Natural killer cell treated with Interleukin-12 subunit alpha and Interleukin-12 subunit beta and Interleukin-15 and Interleukin-18, amount 100 ng/mL, for 72 hours (primary cell): ENCODE data around the gene ACOT6. TPM values are rescaled to one million over a fixed set of nuclear protein-coding genes. Genes with fewer than 3 reads are reported as not detected.
"Not testable (repeated sequence)": the region's sequence is repeated elsewhere in the genome, so short reads cannot be mapped to it uniquely, and the experiment has no call there.

Experiments used
- ATAC-seq, 2 donors: fragments of 150-1000 bp; cut with Tn5 transposase in 1 of 2; sonication (Bioruptor Pico), chemical (Tn5 transposase) in 1 of 2; 2 replicates each; pipeline ENCODE4 v1.10.0; 2021
- DNase-seq: peaks from one replicate; pipeline ENCODE4 v3.0.0; 2022; ENCODE audit warnings: low spot score
- H3K27ac Mint-ChIP-seq, 2 donors: 1 replicate in 1 of 2; 2 replicates in 1 of 2; pipeline ENCODE4 v1.8.0; 2022; ENCODE audit warnings: mixed read lengths in 2 of 2, mild to moderate bottlenecking in 1 of 2, moderate library complexity in 1 of 2
- H3K27me3 Mint-ChIP-seq, 2 donors: 1 replicate in 1 of 2; 2 replicates in 1 of 2; pipeline ENCODE4 v1.8.0; 2022; ENCODE audit warnings: mixed read lengths in 2 of 2
- H3K36me3 Mint-ChIP-seq: one replicate; pipeline ENCODE4 v1.8.0; 2022; ENCODE audit warnings: mixed read lengths
- H3K4me1 Mint-ChIP-seq, 2 donors: 1 replicate in 1 of 2; 2 replicates in 1 of 2; pipeline ENCODE4 v1.8.0; 2022; ENCODE audit warnings: low read depth in 2 of 2, mixed read lengths in 2 of 2, mild to moderate bottlenecking in 1 of 2
- H3K4me3 Mint-ChIP-seq: one replicate; pipeline ENCODE4 v1.8.0; 2022; ENCODE audit warnings: mixed read lengths
- H3K9me3 Mint-ChIP-seq: 2 replicates; pipeline ENCODE4 v1.8.0; 2022; ENCODE audit warnings: mixed read lengths
- total RNA-seq, 2 donors: library from RNA; stranded (reverse); gene quantifications; one replicate each; pipeline ENCODE4 v1.2.3, GENCODE V29; 2022

ACOT6 gene, protein sequence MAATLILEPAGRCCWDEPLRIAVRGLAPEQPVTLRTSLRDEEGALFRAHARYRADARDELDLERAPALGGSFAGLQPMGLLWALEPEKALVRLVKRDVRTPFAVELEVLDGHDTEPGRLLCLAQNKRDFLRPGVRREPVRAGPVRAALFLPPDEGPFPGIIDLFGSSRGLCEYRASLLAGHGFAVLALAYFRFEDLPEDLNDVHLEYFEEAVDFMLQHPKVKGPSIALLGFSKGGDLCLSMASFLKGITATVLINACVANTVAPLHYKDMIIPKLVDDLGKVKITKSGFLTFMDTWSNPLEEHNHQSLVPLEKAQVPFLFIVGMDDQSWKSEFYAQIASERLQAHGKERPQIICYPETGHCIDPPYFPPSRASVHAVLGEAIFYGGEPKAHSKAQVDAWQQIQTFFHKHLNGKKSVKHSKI
- not detected for total RNA-seq

DNA sequence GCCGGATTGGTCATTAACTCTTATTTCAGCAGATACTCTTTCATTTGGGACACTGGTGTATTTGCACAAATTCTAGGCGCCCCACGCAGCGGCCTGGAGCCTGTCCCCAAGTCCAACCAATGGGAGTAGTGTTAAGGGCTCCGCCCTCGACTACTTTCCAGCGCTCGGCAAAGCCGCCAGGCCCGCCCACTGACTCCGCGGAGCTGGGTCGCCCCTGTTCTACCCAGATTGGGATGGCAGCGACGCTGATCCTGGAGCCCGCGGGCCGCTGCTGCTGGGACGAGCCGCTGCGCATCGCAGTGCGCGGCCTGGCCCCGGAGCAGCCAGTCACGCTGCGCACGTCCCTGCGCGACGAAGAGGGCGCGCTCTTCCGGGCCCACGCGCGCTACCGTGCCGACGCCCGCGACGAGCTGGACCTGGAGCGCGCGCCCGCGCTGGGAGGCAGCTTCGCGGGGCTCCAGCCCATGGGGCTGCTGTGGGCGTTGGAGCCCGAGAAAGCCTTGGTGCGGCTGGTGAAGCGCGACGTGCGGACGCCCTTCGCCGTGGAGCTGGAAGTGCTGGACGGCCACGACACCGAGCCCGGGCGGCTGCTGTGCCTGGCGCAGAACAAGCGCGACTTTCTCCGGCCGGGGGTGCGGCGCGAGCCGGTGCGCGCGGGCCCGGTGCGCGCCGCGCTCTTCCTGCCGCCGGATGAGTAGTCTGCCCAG is at the start of gene ACOT6:
Gene ACOT6 (plus strand): TSS at position 179 of the 707 bp plus-strand sequence. CDS start 55 bp downstream, at position 234.
- H3K27me3 Mint-ChIP-seq: peaks cover 0 to 2% of the 10 kb centered on the region in 2 donors
- peak; percentile 78 for DNase-seq
- H3K27ac Mint-ChIP-seq: peak within 1 kb of the TSS; percentile 65 to 85
- peaks cover 7 to 11% of the 10 kb centered on the region in 2 donors for H3K4me1 Mint-ChIP-seq
- H3K9me3 Mint-ChIP-seq: no peaks in the 10 kb centered on the region
- no peaks in the 10 kb centered on the region for H3K36me3 Mint-ChIP-seq
- ATAC-seq: peak; percentile 92 to 93
- peak within 1 kb of the TSS; percentile 78 for H3K4me3 Mint-ChIP-seq

DNA sequence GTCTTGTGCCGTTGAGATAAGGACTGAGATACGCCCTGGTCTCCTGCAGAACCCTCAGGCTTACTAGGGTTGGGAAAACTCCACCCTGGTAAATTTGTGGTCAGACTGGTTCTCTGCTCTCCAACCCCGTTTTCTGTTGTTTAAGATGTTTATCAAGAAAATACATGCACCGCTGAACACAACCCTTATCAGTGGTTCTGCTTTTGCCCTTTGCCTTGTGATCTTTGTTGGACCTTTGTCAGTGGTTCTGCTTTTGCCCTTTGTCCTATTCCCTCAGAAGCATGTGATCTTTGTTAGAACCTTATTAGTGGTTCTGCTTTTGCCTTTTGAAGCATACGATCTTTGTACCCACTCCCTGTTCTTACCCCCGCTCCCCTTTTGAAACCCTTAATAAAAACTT is 49.6 kb upstream of the ACOT6 start:
- not testable (repeated sequence) for H3K4me3 Mint-ChIP-seq, H3K36me3 Mint-ChIP-seq, H3K9me3 Mint-ChIP-seq, H3K27ac Mint-ChIP-seq, DNase-seq, ATAC-seq, H3K27me3 Mint-ChIP-seq
- H3K4me1 Mint-ChIP-seq: peaks cover 11 to 19% of the 10 kb centered on the region in 2 donors

DNA sequence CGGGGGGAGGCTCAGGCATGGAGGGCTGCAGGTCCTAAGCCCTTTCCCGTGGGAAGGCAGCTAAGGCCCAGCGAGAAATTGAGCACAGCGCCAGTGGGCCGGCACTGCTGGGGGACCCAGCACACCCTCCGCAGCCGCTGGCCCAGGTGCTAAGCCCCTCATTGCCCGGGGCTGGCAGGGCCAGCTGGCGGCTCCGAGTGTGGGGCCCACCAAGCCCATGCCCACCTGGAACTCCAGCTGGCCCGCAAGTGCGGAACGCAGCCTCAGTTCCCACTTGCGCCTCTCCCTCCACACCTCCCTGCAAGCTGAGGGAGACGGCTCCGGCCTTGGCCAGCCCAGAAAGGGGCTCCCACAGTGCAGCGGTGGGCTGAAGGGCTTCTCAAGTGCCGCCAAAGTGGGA is 45.9 kb upstream of the ACOT6 start:
- H3K4me1 Mint-ChIP-seq: peaks cover 32 to 33% of the 10 kb centered on the region in 2 donors
- DNase-seq, ATAC-seq, H3K27ac Mint-ChIP-seq, H3K36me3 Mint-ChIP-seq, H3K9me3 Mint-ChIP-seq, H3K27me3 Mint-ChIP-seq, H3K4me3 Mint-ChIP-seq: not testable (repeated sequence)

DNA sequence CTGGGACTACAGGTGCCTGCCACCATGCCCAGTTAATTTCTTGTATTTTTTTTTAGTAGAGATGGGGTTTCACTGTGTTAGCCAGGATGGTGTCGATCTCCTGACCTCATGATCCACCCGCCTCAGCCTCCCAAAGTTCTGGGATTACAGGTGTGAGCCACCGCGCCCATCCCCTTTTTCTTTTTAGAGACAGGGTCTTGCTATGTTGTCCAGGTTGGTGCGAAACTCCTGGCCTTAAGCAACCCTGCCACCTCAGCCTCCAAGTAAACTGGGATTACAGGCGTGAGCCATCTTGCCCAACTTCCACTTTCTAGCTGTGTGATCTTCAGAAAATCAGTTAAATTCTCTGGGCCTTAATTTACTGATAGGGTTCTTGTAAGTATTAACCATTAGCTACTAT is 45.4 kb upstream of the ACOT6 start:
- ATAC-seq, DNase-seq, H3K9me3 Mint-ChIP-seq, H3K27me3 Mint-ChIP-seq, H3K4me3 Mint-ChIP-seq, H3K27ac Mint-ChIP-seq, H3K36me3 Mint-ChIP-seq: not testable (repeated sequence)
- peaks cover 32 to 33% of the 10 kb centered on the region in 2 donors for H3K4me1 Mint-ChIP-seq

DNA sequence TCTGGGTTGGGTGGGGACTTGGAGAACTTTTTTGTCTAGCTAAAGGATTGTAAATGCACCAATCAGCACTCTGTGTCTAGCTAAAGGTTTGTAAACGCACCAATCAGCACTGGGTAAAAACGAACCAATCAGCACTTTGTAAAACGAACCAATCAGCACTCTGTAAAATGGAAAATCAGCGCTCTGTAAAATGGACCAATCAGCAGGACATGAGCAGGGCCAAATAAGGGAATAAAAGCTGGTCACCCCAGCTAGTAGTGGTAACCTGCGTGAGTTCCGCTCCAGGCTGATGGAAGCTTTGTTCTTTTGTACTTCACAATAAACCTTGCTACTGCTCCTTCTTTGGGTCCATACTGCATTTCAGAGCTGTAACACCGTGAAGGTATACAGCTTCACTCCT is 45.0 kb upstream of the ACOT6 start:
- Mint-ChIP-seq H3K36me3 (no peaks in the 10 kb centered on the region), H3K4me1 (peaks cover 32 to 33% of the 10 kb centered on the region in 2 donors), H3K9me3 (no peaks in the 10 kb centered on the region), H3K4me3 (peak overlapping the region; percentile 91), H3K27me3 (no peaks in the 10 kb centered on the region), H3K27ac (no peak overlapping the region)
- DNase-seq: no peak
- no peak for ATAC-seq

DNA sequence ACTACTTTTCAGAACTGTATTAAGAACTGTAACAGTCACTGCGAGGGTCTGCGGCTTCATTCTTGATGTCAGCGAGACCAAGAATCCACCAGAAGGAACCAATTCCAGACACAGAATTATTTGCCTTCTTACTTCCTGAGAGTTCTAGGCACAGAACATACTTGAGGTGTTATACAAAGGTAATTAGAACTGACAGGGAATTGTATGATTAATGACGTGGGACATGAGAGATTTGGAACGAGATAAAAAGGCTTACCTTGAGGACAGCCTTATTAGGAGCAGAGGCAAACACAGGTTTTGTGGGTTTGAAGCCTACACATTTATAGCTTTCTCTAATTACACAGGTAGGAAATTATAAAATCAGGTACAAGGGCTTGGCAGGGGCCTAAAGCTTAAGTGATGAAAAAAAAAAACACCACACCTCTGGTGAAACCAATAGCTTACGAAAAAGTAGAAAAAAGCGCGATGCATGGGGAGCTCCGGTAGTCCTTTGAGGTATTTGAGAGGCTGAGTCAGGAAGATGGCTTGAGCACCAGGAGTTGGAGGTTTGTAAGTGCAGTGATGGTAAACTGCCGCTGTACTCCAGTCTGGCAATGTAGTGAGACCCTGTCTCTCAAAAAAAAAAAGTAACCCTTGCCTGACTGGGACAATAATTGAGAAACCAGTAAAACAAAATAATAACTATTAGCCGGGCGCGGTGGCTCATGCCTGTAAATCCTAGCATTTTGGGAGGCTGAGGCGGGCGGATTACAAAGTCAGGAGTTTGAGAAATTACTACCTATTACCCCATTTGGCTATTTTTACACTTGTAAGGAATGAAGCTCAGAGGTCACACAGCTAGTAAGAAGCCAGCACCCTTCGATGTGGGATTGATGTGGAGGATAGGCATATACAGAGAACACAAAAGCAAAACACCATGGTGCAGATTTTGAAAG is 44.1 kb upstream of the ACOT6 start:
- no peaks in the 10 kb centered on the region for H3K36me3 Mint-ChIP-seq
- no peak for ATAC-seq
- H3K4me3 Mint-ChIP-seq: peak overlapping the region; percentile 91
- H3K4me1 Mint-ChIP-seq: peaks cover 32 to 33% of the 10 kb centered on the region in 2 donors
- H3K9me3 Mint-ChIP-seq: no peaks in the 10 kb centered on the region
- H3K27ac Mint-ChIP-seq: peak overlapping the region; percentile 81 to 82
- DNase-seq: no peak
- H3K27me3 Mint-ChIP-seq: no peaks in the 10 kb centered on the region

DNA sequence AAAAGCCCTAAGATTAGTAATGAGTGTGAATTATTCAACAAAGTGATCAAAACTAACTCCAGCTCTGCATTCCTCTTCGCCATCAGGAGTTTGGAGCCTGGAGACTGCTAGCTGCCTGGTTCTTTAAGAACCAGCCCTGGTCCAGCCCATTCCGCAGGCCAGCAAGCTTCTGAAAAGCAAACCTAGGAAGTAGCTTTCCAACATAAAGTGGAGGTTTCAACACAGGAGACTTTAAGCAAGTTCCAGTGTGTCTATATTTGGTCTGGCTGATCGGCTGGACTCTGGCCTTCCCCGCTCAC is 43.5 kb upstream of the ACOT6 start:
- H3K36me3 Mint-ChIP-seq, H3K9me3 Mint-ChIP-seq, ATAC-seq, H3K27me3 Mint-ChIP-seq, DNase-seq: not testable (repeated sequence)
- Mint-ChIP-seq H3K4me3 (peak overlapping the region; percentile 91), H3K4me1 (peaks cover 32 to 33% of the 10 kb centered on the region in 2 donors), H3K27ac (peak overlapping the region; percentile 81 to 82)

DNA sequence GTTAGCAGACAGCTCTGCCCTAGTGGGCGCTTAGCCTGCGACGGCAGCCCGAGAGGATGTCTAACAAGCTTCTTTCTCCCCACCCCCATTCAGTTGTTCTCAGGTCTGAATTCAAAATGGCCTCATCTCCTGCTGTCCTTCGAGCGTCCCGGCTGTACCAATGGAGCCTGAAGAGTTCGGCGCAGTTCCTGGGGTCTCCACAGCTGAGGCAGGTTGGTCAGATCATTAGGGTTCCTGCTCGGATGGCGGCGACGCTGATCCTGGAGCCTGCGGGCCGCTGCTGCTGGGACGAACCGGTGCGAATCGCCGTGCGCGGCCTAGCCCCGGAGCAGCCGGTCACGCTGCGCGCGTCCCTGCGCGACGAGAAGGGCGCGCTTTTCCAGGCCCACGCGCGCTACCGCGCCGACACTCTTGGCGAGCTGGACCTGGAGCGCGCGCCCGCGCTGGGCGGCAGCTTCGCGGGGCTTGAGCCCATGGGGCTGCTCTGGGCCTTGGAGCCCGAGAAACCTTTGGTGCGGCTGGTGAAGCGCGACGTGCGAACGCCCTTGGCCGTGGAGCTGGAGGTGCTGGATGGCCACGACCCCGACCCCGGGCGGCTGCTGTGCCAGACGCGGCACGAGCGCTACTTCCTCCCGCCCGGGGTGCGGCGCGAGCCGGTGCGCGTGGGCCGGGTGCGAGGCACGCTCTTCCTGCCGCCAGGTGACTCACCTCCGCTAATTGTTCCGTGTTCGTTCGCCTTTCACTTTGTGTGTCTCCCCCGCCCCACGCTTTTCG is 42.9 kb upstream of the ACOT6 start, which contains the start of gene ACOT2:
Gene ACOT2 (plus strand): TSS at position 29 of the 774 bp plus-strand sequence. CDS start 28 bp downstream, at position 57.
- peaks cover 32 to 33% of the 10 kb centered on the region in 2 donors for H3K4me1 Mint-ChIP-seq
- DNase-seq: peak; percentile 78
- peak within 1 kb of the TSS; percentile 91 for H3K4me3 Mint-ChIP-seq
- ATAC-seq: peak; percentile 86
- H3K27me3 Mint-ChIP-seq, H3K9me3 Mint-ChIP-seq, H3K36me3 Mint-ChIP-seq: not testable (repeated sequence)
- H3K27ac Mint-ChIP-seq: peak within 1 kb of the TSS; percentile 81 to 82

DNA sequence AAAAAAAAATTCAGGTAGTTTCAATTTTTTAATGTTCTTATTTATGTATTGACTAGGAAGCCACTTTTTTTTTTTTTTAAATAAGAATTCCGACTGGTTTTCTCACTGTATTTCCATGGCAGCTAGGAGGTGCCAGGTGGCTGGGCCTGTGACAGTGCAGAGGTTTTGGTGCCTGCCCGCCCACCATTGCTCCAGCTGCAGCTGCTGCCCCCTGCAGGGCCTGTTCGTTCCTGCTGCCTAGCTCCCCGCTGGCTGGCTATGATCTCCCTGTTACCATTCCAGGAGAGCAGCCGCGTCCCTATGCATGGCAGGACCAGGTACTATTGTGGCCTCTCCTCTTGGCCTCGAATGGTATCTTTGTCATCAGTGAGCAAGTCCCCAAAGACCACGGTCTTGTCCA is 41.4 kb upstream of the ACOT6 start:
- H3K36me3 Mint-ChIP-seq, H3K27ac Mint-ChIP-seq, H3K9me3 Mint-ChIP-seq, H3K27me3 Mint-ChIP-seq: not testable (repeated sequence)
- DNase-seq (peak; percentile 75), ATAC-seq (peak; percentile 71 to 79)
- Mint-ChIP-seq H3K4me1 (peaks cover 22 to 31% of the 10 kb centered on the region in 2 donors), H3K4me3 (peak overlapping the region; percentile 49)

DNA sequence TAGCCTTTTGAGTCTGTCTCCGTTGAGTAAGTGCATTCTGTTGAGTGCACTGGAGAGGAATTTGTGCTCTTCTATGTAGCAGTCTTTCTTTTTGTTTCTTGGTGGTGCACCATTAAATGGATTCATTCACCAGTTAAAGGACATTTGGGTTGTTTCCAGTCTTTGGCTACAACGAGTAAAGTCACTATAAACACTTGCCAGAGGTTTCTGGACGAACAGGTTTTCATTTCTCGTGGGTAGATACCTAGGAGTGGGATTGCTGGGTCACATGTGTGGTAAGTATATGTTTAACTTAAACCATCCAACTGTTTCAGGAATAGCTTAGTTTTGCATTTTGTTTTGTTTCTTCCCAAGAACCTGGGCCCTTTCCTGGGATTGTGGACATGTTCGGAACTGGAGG is 39.3 kb upstream of the ACOT6 start:
- H3K27ac Mint-ChIP-seq, H3K9me3 Mint-ChIP-seq, H3K36me3 Mint-ChIP-seq, H3K4me3 Mint-ChIP-seq, ATAC-seq, H3K27me3 Mint-ChIP-seq, DNase-seq: not testable (repeated sequence)
- H3K4me1 Mint-ChIP-seq: peaks cover 10 to 19% of the 10 kb centered on the region in 2 donors

DNA sequence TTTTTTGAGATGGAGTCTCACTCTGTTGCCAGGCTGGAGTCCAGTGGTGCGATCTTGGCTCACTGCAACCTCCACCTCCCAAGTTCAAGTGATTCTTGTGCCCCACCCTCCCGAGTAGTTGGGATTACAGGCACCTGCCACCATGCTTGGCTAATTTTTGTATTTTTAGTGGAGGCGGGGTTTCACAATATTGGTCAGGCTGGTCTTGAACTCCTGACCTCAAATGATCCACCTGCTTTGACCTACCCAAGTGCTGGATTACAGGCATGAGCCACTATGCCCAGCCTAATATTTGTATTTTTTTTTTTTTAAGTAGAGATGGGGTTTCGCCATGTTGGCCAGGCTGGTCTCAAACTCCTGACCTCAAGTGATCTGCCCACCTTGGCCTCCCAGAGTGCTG is 38.6 kb upstream of the ACOT6 start:
- not testable (repeated sequence) for H3K36me3 Mint-ChIP-seq, H3K27me3 Mint-ChIP-seq, DNase-seq, H3K4me3 Mint-ChIP-seq, ATAC-seq, H3K9me3 Mint-ChIP-seq, H3K27ac Mint-ChIP-seq
- peaks cover 3 to 12% of the 10 kb centered on the region in 2 donors for H3K4me1 Mint-ChIP-seq

DNA sequence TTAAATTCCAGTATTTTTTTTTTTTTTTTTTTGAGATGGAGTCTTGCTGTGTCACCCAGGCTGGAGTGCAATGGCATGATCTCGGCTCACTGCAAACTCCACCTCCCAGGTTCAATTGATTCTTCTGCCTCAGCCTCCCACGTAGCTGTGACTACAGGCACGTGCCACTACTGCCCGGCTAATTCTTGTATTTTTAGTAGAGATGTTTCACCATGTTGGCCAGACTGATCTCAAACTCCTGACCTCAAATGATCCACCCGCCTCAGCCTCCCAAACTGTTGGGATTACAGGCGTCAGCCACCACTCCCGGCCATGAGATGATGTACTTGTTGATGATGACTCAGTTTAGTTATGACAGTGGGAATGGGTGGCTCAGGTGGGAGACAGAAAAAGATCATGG is 38.1 kb upstream of the ACOT6 start:
- H3K4me1 Mint-ChIP-seq, H3K4me3 Mint-ChIP-seq, H3K9me3 Mint-ChIP-seq, ATAC-seq, H3K36me3 Mint-ChIP-seq, H3K27me3 Mint-ChIP-seq, H3K27ac Mint-ChIP-seq, DNase-seq: not testable (repeated sequence)

DNA sequence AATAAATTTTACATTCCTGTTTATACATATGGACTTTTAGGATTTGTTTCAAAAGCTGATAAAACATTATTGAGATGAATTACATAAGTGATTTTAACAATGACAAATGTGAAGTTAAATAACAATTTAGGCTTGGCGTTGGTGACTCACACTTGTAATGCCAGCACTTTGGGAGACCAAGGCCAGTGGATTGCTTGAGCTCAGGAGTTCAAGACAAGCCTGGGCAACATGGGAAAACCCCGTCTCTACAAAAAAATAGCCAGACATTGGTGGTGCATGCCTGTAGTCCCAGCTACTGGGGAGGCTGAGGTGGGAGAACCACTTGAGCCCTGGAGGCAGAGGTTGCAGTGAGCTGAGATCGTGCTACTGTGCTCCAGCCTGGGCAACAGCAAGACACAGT is 35.9 kb upstream of the ACOT6 start:
- H3K4me1 Mint-ChIP-seq: peaks cover 0 to 3% of the 10 kb centered on the region in 2 donors
- no peaks in the 10 kb centered on the region for H3K27me3 Mint-ChIP-seq
- H3K4me3 Mint-ChIP-seq: no peak overlapping the region
- no peak for ATAC-seq
- no peak overlapping the region for H3K27ac Mint-ChIP-seq
- H3K36me3 Mint-ChIP-seq: peaks cover 4% of the 10 kb centered on the region
- no peak for DNase-seq
- H3K9me3 Mint-ChIP-seq: no peaks in the 10 kb centered on the region
